GM18858 (cell line): ENCODE results near the gene STX5.
"Not testable (repeated sequence)": the region's sequence is repeated elsewhere in the genome, so short reads cannot be mapped to it uniquely, and the experiment has no call there.

Experiments
- ATAC-seq: cut with Tn5 transposase; IDR thresholded peaks from one replicate; pipeline ENCODE4 v1.9.1; 2021; ENCODE audit not compliant: unreplicated experiment

The STX5 gene

GRCh38 chr11:62832336-62833234, 734 bp upstream of the STX5 start, which contains the start of gene TEX54:
TSS of gene TEX54 (minus strand) at chr11:62832841.
- peak; percentile 5 for ATAC-seq

DNA sequence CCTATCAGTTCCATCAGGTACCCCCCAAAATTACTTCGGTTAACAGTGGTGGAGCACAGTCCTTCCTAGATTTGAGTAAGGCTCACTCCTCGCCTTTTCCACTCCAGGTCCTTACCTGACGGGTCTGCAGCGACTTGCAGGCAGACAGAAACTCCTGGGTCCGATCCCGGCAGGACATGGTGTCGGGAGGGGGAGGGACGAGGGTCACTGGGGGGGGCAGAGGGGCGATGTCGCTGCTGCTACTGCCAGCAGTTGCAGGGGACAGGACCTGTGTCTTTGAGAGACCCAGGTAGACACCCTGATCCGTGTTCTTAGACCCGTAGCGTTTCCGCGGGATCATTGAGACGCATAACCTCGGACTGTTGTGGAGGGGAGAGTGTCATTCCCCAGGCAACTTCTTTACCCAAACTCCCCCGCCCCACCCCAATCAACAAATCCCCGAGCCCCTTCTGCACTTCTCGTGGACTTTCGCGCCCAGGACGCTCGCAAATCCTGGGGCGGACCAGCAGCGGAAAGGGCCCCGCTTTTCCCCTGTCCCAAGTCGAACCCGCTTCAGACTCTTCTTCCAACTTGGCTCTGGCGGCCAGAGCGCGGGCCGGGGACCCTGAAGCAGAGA, 839 bp downstream of the STX5 start:
- no peak for ATAC-seq

- not testable (repeated sequence) for ATAC-seq
Observed at GRCh38 chr11:62828130-62828529, 3.7 kb downstream of the STX5 start.

- ATAC-seq: no peak
Observed at GRCh38 chr11:62823677-62824076, 8.2 kb downstream of the STX5 start.

DNA sequence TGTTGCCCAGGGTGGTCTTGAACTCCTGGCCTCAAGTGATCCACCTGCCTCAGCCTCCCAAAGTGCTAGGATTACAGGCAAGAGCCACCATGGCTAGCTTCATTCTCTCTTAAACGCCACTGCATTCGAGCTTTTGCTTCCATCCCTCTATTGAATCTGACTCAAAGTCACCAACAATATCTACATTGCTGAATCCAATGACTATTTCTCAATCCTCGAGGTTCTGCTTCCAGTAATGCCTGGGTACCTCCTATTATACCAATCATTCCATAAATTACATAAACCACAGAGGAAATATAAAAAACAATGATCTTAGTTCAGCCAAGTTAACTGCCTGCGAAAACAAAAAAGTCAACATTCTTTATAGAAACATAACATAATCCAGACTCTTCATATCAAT, 14.7 kb downstream of the STX5 start:
- ATAC-seq: no peak

- ATAC-seq: no peak
Observed at GRCh38 chr11:62816557-62816956, 15.3 kb downstream of the STX5 start.

GRCh38 chr11:62811659-62812058, 20.2 kb downstream of the STX5 start:
- no peak for ATAC-seq

GRCh38 chr11:62810748-62811147, 21.1 kb downstream of the STX5 start:
- ATAC-seq: no peak

- ATAC-seq: no peak
Observed at GRCh38 chr11:62806611-62807121, 25.2 kb downstream of the STX5 start.

- no peak for ATAC-seq
Observed at GRCh38 chr11:62805961-62806441, 25.9 kb downstream of the STX5 start.

DNA sequence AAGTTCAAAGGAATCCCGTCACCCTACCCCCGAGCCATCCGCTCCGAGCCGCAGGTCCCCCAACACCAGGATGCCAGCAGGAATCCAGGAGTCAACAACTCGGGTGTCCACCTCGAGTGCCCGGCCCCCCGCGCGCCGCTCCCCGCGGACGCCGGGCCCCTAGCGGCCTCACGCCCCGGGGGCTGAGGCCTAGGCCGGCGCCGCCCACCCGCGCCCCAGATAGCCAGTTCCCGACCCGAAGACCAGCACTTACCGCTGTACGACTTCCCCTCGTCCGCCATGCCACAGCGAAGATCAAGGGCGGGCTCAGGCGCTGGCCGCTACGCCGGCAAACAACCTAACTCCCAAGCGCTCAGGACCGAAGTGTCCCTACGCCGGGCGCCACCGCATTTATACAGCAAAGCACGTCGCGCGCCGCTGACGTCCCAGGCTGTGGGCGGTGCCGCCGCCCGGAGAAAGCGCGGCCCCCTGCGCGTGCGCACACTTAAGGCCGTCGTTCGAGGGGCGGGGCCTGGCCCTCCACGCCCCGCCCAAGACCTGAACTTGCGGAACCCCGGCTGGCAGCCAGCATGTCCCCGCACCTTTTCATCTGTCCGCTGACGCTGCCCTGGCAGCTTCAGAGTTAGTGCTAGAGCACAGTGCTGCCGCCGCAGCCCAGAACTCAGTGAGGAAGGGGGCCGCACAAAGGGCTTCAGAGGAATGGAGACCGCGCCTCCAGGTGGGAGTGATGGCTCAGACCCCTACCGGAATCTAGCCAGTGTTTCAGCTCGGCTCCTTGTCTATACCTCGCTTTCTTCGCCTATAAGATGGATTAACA, 26.6 kb downstream of the STX5 start, which contains the start of gene NXF1:
NXF1 (minus strand) TSS at position 365 of the 817 bp plus-strand sequence; CDS start at position 281, 84 bp downstream.
- ATAC-seq: peak; percentile 71

DNA sequence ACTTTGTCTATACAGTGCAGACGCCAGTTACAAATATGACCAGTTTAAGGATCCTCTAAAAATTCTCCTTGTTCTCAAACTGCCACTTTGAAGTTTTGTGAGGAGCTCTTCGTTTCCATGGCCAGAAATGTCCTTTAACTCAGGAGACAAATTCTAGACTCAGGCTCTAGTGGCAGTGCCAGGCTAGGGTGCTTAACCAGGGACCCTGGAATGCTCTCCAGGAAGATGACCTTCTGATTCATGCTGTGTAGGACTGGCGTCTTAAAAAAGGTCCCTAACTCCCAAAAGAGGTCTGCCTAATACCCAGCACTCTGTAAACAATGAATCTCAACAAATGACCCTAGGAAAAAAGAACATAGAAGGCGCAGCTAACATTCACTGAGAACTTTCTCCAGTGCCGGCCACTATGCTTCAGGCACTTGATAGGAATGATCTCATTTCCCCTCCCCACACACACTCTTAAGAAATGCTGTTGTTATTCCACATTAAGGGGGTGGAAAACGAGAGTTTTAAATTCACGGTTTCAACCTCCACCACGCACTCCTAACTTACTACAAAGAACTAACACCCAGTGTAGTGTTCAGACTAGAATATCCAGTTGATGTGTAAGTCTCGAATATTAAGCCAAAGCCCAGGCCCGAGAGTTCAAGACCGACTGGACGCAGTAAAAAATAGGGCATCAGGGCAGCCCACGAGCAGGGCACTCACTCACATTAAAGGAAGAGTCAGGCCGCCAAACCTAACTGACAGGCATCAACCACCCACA, 27.4 kb downstream of the STX5 start:
- no peak for ATAC-seq

- ATAC-seq: no peak
Observed at GRCh38 chr11:62801071-62801470, 30.8 kb downstream of the STX5 start.

GRCh38 chr11:62799486-62799885, 32.4 kb downstream of the STX5 start:
- ATAC-seq: no peak

DNA sequence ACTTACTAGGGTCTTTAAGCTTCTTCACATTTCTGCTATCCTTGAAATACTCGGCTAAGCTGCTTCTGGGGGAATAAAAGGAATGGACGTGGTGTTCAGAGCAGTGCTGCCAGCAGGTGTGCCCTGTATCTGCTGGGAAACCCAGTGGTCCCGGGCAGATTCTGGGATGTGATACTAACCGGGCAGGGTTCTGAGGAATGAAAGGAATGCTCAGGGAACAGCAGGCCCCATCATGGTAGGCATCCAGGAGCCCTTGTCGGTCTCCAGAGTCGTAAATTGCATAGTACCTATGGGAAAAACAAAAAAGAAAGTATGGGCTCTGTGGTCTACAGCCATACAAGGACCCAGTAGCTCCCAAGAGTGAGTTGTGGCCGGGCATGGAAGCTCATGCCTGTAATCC, 35.6 kb downstream of the STX5 start:
- no peak for ATAC-seq

- ATAC-seq: no peak
Observed at GRCh38 chr11:62794201-62794775, 37.6 kb downstream of the STX5 start.

GRCh38 chr11:62792202-62792575, 39.7 kb downstream of the STX5 start:
- no peak for ATAC-seq

DNA sequence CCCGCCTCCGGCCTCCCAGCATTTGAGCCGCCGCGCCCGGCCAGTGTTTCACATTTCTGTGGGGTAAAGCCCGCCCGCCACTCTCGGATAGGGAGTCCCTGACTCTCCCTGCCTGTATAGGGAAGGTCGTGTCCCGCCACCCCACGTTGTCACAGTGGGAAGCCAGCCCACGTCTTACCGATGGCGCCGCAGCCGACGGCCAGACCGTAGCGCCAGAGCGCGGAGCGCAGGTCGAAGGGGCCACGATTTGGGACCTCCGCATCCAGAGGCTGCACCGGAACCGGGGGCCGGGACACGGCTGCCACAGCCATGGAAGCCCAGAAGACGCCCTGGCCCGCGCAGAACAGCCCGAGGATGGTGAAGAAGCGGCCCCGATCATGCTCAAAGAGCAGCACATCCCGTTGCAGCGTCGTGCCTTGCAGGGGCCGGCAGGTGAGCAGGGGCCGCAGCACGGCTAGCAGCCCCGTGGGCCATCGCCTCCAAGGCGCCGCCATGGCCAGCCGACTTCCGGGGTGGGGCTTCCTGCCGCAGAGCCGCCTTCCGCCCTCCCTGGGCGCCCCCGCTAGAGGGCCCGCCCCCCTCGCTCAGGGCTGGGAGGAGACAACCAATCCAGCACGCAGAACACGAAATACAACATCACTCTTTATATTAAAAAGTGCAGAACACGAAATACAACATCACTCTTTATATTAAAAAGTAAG, 40.2 kb downstream of the STX5 start, which contains the start of gene TMEM223:
TMEM223 (minus strand) TSS at position 506 of the 701 bp plus-strand sequence; CDS start at position 494, 12 bp downstream.
- no peak for ATAC-seq

DNA sequence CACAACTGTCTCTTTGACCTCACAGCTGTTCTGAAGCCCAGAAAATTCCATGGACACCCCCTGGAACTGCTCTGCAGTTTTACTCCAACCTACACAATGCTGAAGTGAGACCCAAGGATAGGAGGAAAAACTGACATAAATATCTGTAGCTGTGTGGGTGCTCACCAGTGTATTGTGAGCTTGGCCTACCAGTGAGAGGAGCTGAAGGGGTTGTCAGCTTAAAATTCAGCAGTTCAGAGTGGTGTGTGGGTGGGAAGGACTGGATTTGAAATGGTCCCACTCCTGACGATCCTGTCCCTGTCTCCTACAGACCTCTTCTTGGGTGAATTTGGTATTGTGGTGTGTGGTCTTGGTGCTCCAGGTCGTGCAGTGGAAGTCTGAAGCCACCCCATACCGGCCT, 42.3 kb downstream of the STX5 start:
- ATAC-seq: no peak
